SK-N-SH treated with all-trans-retinoic acid at 6 μM for 48 hours (cell line): Measurements from ENCODE around the gene CCDC102A.

Source experiments
- ATAC-seq: fragments of 200-7000 bp; cut with Tn5 transposase; 3 replicates; pipeline ENCODE4 v1.9.1; 2020; ENCODE audit warnings: mild to moderate bottlenecking, moderate library complexity
- ARNTL ChIP-seq: fragments of 450-650 bp; formaldehyde crosslinking; IDR thresholded peaks from 2 replicates; pipeline ENCODE4 v1.5.0; 2020; ENCODE audit warnings: low read depth, mild to moderate bottlenecking, moderate library complexity, borderline replicate concordance
- BACH2 ChIP-seq: fragments of 250-450 bp; sonication (Bioruptor Pico); IDR thresholded peaks from 2 replicates; pipeline ENCODE4 v1.9.0; 2021; ENCODE audit warnings: mild to moderate bottlenecking, borderline replicate concordance
- CREB5 ChIP-seq: fragments of 250-450 bp; sonication (Bioruptor Pico); IDR thresholded peaks from 2 replicates; pipeline ENCODE4 v1.5.1; 2020; ENCODE audit warnings: low read depth, mild to moderate bottlenecking, moderate library complexity
- CSDC2 ChIP-seq: fragments of 250-450 bp; sonication (Bioruptor Pico); IDR thresholded peaks from 2 replicates; pipeline ENCODE4 v1.5.0; 2020; ENCODE audit warnings: mild to moderate bottlenecking, moderate library complexity
- CSRNP3 ChIP-seq: fragments of 250-450 bp; sonication (Bioruptor Pico); IDR thresholded peaks from 2 replicates; pipeline ENCODE4 v1.5.1; 2021; ENCODE audit warnings: mild to moderate bottlenecking, moderate library complexity
- ESRRG ChIP-seq: fragments of 250-450 bp; sonication (Bioruptor Pico); IDR thresholded peaks from 2 replicates; pipeline ENCODE4 v1.6.1; 2021; ENCODE audit warnings: mild to moderate bottlenecking
- GLIS3 ChIP-seq: fragments of 250-450 bp; sonication (Bioruptor Pico); IDR thresholded peaks from 2 replicates; pipeline ENCODE4 v1.5.0; 2020; ENCODE audit warnings: mild to moderate bottlenecking, moderate library complexity
- ISL1 ChIP-seq: fragments of 250-450 bp; sonication (Bioruptor Pico); IDR thresholded peaks from 2 replicates; pipeline ENCODE4 v2.1.2; 2022; ENCODE audit warnings: mild to moderate bottlenecking, moderate library complexity
- OSR1 ChIP-seq: fragments of 250-450 bp; sonication (Bioruptor Pico); IDR thresholded peaks from 2 replicates; pipeline ENCODE4 v1.8.0; 2022; ENCODE audit warnings: moderate library complexity, mild to moderate bottlenecking, inconsistent platforms
- PATZ1 ChIP-seq: fragments of 250-450 bp; sonication (Bioruptor Pico); IDR thresholded peaks from 2 replicates; pipeline ENCODE4 v1.8.0; 2020; ENCODE audit warnings: mild to moderate bottlenecking, moderate library complexity, borderline replicate concordance
- POU6F1 ChIP-seq: fragments of 250-450 bp; sonication (Bioruptor Pico); IDR thresholded peaks from 2 replicates; pipeline ENCODE4 v1.8.0; 2021; ENCODE audit warnings: low read depth, mild to moderate bottlenecking, moderate library complexity, borderline replicate concordance
- PPARA ChIP-seq: fragments of 250-450 bp; sonication (Bioruptor Pico); IDR thresholded peaks from 2 replicates; pipeline ENCODE4 v1.5.0; 2020; ENCODE audit warnings: mild to moderate bottlenecking, borderline replicate concordance
- RARB ChIP-seq: fragments of 250-450 bp; sonication (Bioruptor Pico); IDR thresholded peaks from 2 replicates; pipeline ENCODE4 v1.8.0; 2021; ENCODE audit warnings: mild to moderate bottlenecking, moderate library complexity
- SNAI2 ChIP-seq: fragments of 250-450 bp; sonication (Bioruptor Pico); IDR thresholded peaks from 2 replicates; pipeline ENCODE4 v1.5.0; 2020; ENCODE audit warnings: mild to moderate bottlenecking, moderate library complexity
- TCF4 ChIP-seq: fragments of 250-450 bp; sonication (Bioruptor Pico); IDR thresholded peaks from 2 replicates; pipeline ENCODE4 v1.8.0; 2021; ENCODE audit warnings: mild to moderate bottlenecking, moderate library complexity, borderline replicate concordance
- TOX ChIP-seq: fragments of 250-450 bp; sonication (Bioruptor Pico); IDR thresholded peaks from 2 replicates; pipeline ENCODE4 v1.8.0; 2021; ENCODE audit warnings: mild to moderate bottlenecking, moderate library complexity, borderline replicate concordance
- TSHZ2 ChIP-seq: fragments of 250-450 bp; sonication (Bioruptor Pico); IDR thresholded peaks from 2 replicates; pipeline ENCODE4 v1.5.0; 2020; ENCODE audit warnings: mild to moderate bottlenecking, moderate library complexity
- ZC3H10 ChIP-seq: fragments of 250-450 bp; sonication (Bioruptor Pico); IDR thresholded peaks from 2 replicates; pipeline ENCODE4 v1.5.1; 2021; ENCODE audit warnings: mild to moderate bottlenecking, moderate library complexity
- ZFP3 ChIP-seq: fragments of 250-450 bp; sonication (Bioruptor Pico); IDR thresholded peaks from 2 replicates; pipeline ENCODE4 v1.5.0; 2020; ENCODE audit warnings: mild to moderate bottlenecking, moderate library complexity
- ZNF70 ChIP-seq: fragments of 450-650 bp; formaldehyde crosslinking; IDR thresholded peaks from 2 replicates; pipeline ENCODE4 v1.5.0; 2020; ENCODE audit warnings: mild to moderate bottlenecking, moderate library complexity
- ZNF8 ChIP-seq: fragments of 450-650 bp; formaldehyde crosslinking; IDR thresholded peaks from 2 replicates; pipeline ENCODE4 v1.5.0; 2020; ENCODE audit warnings: mild to moderate bottlenecking, moderate library complexity

CCDC102A gene

GRCh38 chr16:57516176-57516725, 20.1 kb downstream of the CCDC102A start:
- TF ChIP-seq ZNF70 (CRISPR knock-in tag) (no peak), PPARA (CRISPR knock-in tag) (no peak), ESRRG (no peak), TCF4 (CRISPR knock-in tag) (no peak)
- TF ChIP-seq, all 23 proteins: peak for 0
- no peak for ATAC-seq

- no peak for ATAC-seq
- no peak for TF ChIP-seq CSDC2 (CRISPR knock-in tag)
- TF ChIP-seq ZNF70 (CRISPR knock-in tag) = no peak
- TF ChIP-seq PATZ1 (CRISPR knock-in tag) = no peak
- TF ChIP-seq PPARA (CRISPR knock-in tag) = no peak
- no peak for TF ChIP-seq GLIS3
- TF ChIP-seq ZFP3 (CRISPR knock-in tag) = no peak
- no peak for TF ChIP-seq SNAI2 (CRISPR knock-in tag)
- no peak for TF ChIP-seq ISL1 (CRISPR knock-in tag)
- no peak for TF ChIP-seq BACH2 (CRISPR knock-in tag)
- TF ChIP-seq CSRNP3 (CRISPR knock-in tag) = no peak
- no peak for TF ChIP-seq TCF4 (CRISPR knock-in tag)
- TF ChIP-seq CREB5 (CRISPR knock-in tag) = no peak
- TF ChIP-seq OSR1 (CRISPR knock-in tag) = no peak
- no peak for TF ChIP-seq POU6F1
- no peak for TF ChIP-seq ZC3H10
- no peak for TF ChIP-seq RARB (CRISPR knock-in tag)
- TF ChIP-seq ARNTL (CRISPR knock-in tag) = no peak
- no peak for TF ChIP-seq ZNF8 (CRISPR knock-in tag)
Measured at GRCh38 chr16:57514791-57515600, 21.4 kb downstream of the CCDC102A start.

GRCh38 chr16:57514371-57514770, 22.0 kb downstream of the CCDC102A start:
- no peak for ATAC-seq
- TF ChIP-seq CREB5 (CRISPR knock-in tag) (no peak), ZNF70 (CRISPR knock-in tag) (no peak), CSDC2 (CRISPR knock-in tag) (no peak), RARB (CRISPR knock-in tag) (no peak), TCF4 (CRISPR knock-in tag) (no peak), ESRRG (no peak), TSHZ2 (CRISPR knock-in tag) (no peak), PATZ1 (CRISPR knock-in tag) (no peak), GLIS3 (no peak), OSR1 (CRISPR knock-in tag) (no peak), PPARA (CRISPR knock-in tag) (no peak), POU6F1 (no peak), ISL1 (CRISPR knock-in tag) (no peak), TOX (no peak), SNAI2 (CRISPR knock-in tag) (no peak), ZFP3 (CRISPR knock-in tag) (no peak)
